Measurements from ENCODE around the gene VASH2. TPM values are rescaled to one million over a fixed set of nuclear protein-coding genes. Genes with fewer than 3 reads are reported as not detected.
"Not testable (repeated sequence)": the region's sequence is repeated elsewhere in the genome, so short reads cannot be mapped to it uniquely, and the experiment has no call there.

Gene VASH2
- total and polyA plus RNA-seq, 2 of the 4 experiments (the other 2 are of a cell fraction): 0.90 to 1.2 TPM

GRCh38 chr1:213020016-213020415, 69.7 kb downstream of the VASH2 start:
- H3K27me3 ChIP-seq (ENCODE audit: control insufficient read depth, insufficient read depth, low read length): peaks cover 2% of the 10 kb centered on the region; the same call in 1 of the 2 replicates
- no peaks in the 10 kb centered on the region for H3K36me3 ChIP-seq (ENCODE audit: control insufficient read depth, insufficient read depth, low read length)
- no peak for TF ChIP-seq RFX5 (IDR thresholded peaks at IDR 0.05; ENCODE audit: low read depth, low read length)
- no peak for TF ChIP-seq RAD21 (IDR thresholded peaks at IDR 0.05; ENCODE audit: low read length)
- TF ChIP-seq FOS (IDR thresholded peaks at IDR 0.05; ENCODE audit: low read depth, low read length): no peak
- no peak overlapping the region for H3K4me3 ChIP-seq (ENCODE audit: insufficient read depth, low read depth, low read length)
- no peak overlapping the region for H3K18ac ChIP-seq (ENCODE audit: low read depth, low read length)
- H3K9ac ChIP-seq (ENCODE audit: low read depth, low read length): no peak overlapping the region
- in situ Hi-C loops (cut with MboI; ENCODE audit: low sequenced_read_pairs) (no loop called here), intact Hi-C loops (cut with micrococcal nuclease) (no loop called here), dilution Hi-C loops (cut with HindIII; ENCODE audit: low sequenced_read_pairs, unreplicated experiment) (no loop called here)
- CTCF ChIA-PET: interaction anchor here (0.6 kb wide), 2 partner anchors 34 to 299 kb away, joined by 3 read pairs; no protein-coding TSS in a partner anchor
- WGBS, 2 experiments (ENCODE audit: extremely low coverage in 2 of 2, insufficient read length in 1 of 2): 100% methylated on average over 1 of the region's 3 CpGs; no CpG with 5 or more reads in 1 of the 2 experiments
- ATAC-seq (ENCODE audit: low read depth): no peak
- no peak overlapping the region for H3K4ac ChIP-seq (ENCODE audit: low read depth, low read length)
- H3K4me1 ChIP-seq (ENCODE audit: control insufficient read depth, insufficient read depth, low read length): no peaks in the 10 kb centered on the region
- no peaks in the 10 kb centered on the region for H3K9me3 ChIP-seq (ENCODE audit: control insufficient read depth, insufficient read depth, low read length)
- no peak overlapping the region for H2BK5ac ChIP-seq (ENCODE audit: low read depth, low read length, poor library complexity, severe bottlenecking)
- no peak overlapping the region for H2AK5ac ChIP-seq (ENCODE audit: low read depth, low read length)
- H4K91ac ChIP-seq (ENCODE audit: insufficient read depth, low read depth, low read length): no peak overlapping the region
- H4K20me1 ChIP-seq (ENCODE audit: insufficient read depth, low read length): no peaks in the 10 kb centered on the region
- H3K4me2 ChIP-seq (ENCODE audit: low read depth, low read length): no peak overlapping the region
- no peaks in the 10 kb centered on the region for H3K9me1 ChIP-seq (ENCODE audit: insufficient read depth, low read length)
- no peak overlapping the region for H2AFZ ChIP-seq (replicated peaks; ENCODE audit: low read length, poor library complexity)
- BruUV-seq (replicated peaks): no TSS peak
- H4K8ac ChIP-seq (ENCODE audit: low read depth in 2 of 2, low read length in 2 of 2): no peak overlapping the region
- no peak overlapping the region for H2BK20ac ChIP-seq (ENCODE audit: low read depth, low read length)
- H3K14ac ChIP-seq (replicated peaks; ENCODE audit: low read depth, low read length): no peak overlapping the region
- no peak overlapping the region for H2AK9ac ChIP-seq (replicated peaks; ENCODE audit: low read depth, low read length, poor library complexity)
- DNase-seq: no peak
- H3K56ac ChIP-seq (ENCODE audit: extremely low read depth, insufficient read depth, low read length): no peak overlapping the region
- H2BK120ac ChIP-seq (ENCODE audit: low read depth, low read length): no peak overlapping the region
- H3K27ac ChIP-seq (ENCODE audit: insufficient read depth, low read length): no peak overlapping the region
- H4K5ac ChIP-seq (ENCODE audit: low read depth, low read length): no peak overlapping the region
- no peaks in the 10 kb centered on the region; a peak in 1 of 4 replicates for H3K79me1 ChIP-seq (ENCODE audit: low read depth in 1 of 2, low read length in 2 of 2)
- no peak overlapping the region for H2BK15ac ChIP-seq (ENCODE audit: low read depth, low read length)
- POLR2A ChIA-PET (ENCODE audit: unreplicated experiment): no interaction called here
- H3K23ac ChIP-seq (ENCODE audit: low read depth, low read length): no peak overlapping the region

GRCh38 chr1:213027024-213027423, 76.7 kb downstream of the VASH2 start:
- H2AFZ ChIP-seq (replicated peaks; ENCODE audit: low read length, poor library complexity); ATAC-seq (ENCODE audit: low read depth); H3K9me3 ChIP-seq (ENCODE audit: control insufficient read depth, insufficient read depth, low read length); H4K5ac ChIP-seq (ENCODE audit: low read depth, low read length); H3K9ac ChIP-seq (ENCODE audit: low read depth, low read length); H2AK9ac ChIP-seq (replicated peaks; ENCODE audit: low read depth, low read length, poor library complexity); H4K20me1 ChIP-seq (ENCODE audit: insufficient read depth, low read length); H3K23ac ChIP-seq (ENCODE audit: low read depth, low read length); H3K9me1 ChIP-seq (ENCODE audit: insufficient read depth, low read length); H3K27ac ChIP-seq (ENCODE audit: insufficient read depth, low read length); H3K27me3 ChIP-seq (ENCODE audit: control insufficient read depth, insufficient read depth, low read length); H3K36me3 ChIP-seq (ENCODE audit: control insufficient read depth, insufficient read depth, low read length); H3K18ac ChIP-seq (ENCODE audit: low read depth, low read length); BruUV-seq (replicated peaks); H3K4ac ChIP-seq (ENCODE audit: low read depth, low read length); H2BK120ac ChIP-seq (ENCODE audit: low read depth, low read length); H2AK5ac ChIP-seq (ENCODE audit: low read depth, low read length); CTCF ChIA-PET; H4K8ac ChIP-seq (ENCODE audit: low read depth in 2 of 2, low read length in 2 of 2); in situ Hi-C loops (cut with MboI; ENCODE audit: low sequenced_read_pairs); H3K56ac ChIP-seq (ENCODE audit: extremely low read depth, insufficient read depth, low read length); dilution Hi-C loops (cut with HindIII; ENCODE audit: low sequenced_read_pairs, unreplicated experiment); H3K4me3 ChIP-seq (ENCODE audit: insufficient read depth, low read depth, low read length); H2BK20ac ChIP-seq (ENCODE audit: low read depth, low read length); H3K79me1 ChIP-seq (ENCODE audit: low read depth in 1 of 2, low read length in 2 of 2); POLR2A ChIA-PET (ENCODE audit: unreplicated experiment); H3K4me1 ChIP-seq (ENCODE audit: control insufficient read depth, insufficient read depth, low read length); H2BK15ac ChIP-seq (ENCODE audit: low read depth, low read length); H3K14ac ChIP-seq (replicated peaks; ENCODE audit: low read depth, low read length); H4K91ac ChIP-seq (ENCODE audit: insufficient read depth, low read depth, low read length); H2BK5ac ChIP-seq (ENCODE audit: low read depth, low read length, poor library complexity, severe bottlenecking); intact Hi-C loops (cut with micrococcal nuclease); H3K4me2 ChIP-seq (ENCODE audit: low read depth, low read length); DNase-seq: not testable (repeated sequence)
- no CpG with 5 or more reads among the region's 3 CpGs for WGBS, 2 experiments (ENCODE audit: extremely low coverage in 2 of 2, insufficient read length in 1 of 2)
